IMR-90 (cell line): ENCODE data around the gene THSD7B.

Source experiments
- CEBPB ChIP-seq: IDR thresholded peaks from 2 replicates; pipeline ENCODE4 v1.6.1; 2012; ENCODE audit warnings: low read depth, low read length, improper control_type of control experiment
- CTCF ChIP-seq: conservative IDR thresholded peaks from 2 replicates; pipeline ENCODE4 v1.5.1; 2012; ENCODE audit warnings: mild to moderate bottlenecking, low read depth, low read length, improper control_type of control experiment
- ELK1 ChIP-seq: fragments of 150-350 bp; IDR thresholded peaks from 2 replicates; pipeline ENCODE4 v1.6.1; 2016; ENCODE audit warnings: low read depth, mild to moderate bottlenecking, low read length, moderate library complexity, borderline replicate concordance
- MXI1 ChIP-seq: IDR thresholded peaks from 2 replicates; pipeline ENCODE4 v1.6.1; 2012; ENCODE audit warnings: low read depth, mild to moderate bottlenecking, low read length, moderate library complexity, borderline replicate concordance
- POLR2A ChIP-seq: IDR thresholded peaks from 2 replicates; pipeline ENCODE4 v1.6.1; 2012; ENCODE audit warnings: mild to moderate bottlenecking, low read depth, low read length
- RCOR1 ChIP-seq: IDR thresholded peaks from 2 replicates; pipeline ENCODE4 v1.6.1; 2012; ENCODE audit warnings: mild to moderate bottlenecking, low read length, improper control_type of control experiment; ENCODE audit not compliant: insufficient replicate concordance
- RFX5 ChIP-seq: IDR thresholded peaks from 2 replicates; pipeline ENCODE4 v1.8.0; 2012; ENCODE audit warnings: low read depth, mild to moderate bottlenecking, low read length, moderate library complexity

GRCh38 chr2:136994793-136995192, 229.4 kb downstream of the THSD7B start:
- TF ChIP-seq RCOR1 (no peak), CTCF (no peak), ELK1 (no peak), RFX5 (no peak), POLR2A (no peak), MXI1 (no peak), CEBPB (no peak)
